HepG2 (cell line): ENCODE measurements around the gene NAA30. TPM values are rescaled to one million over a fixed set of nuclear protein-coding genes. Genes with fewer than 3 reads are reported as not detected.

Experiments used
- ERF ChIP-seq: IDR thresholded peaks from 2 replicates; pipeline ENCODE4 v1.6.1; 2018; ENCODE audit warnings: missing biosample characterization, missing genetic modification reagents
- FOXA3 ChIP-seq: IDR thresholded peaks from 2 replicates; pipeline ENCODE4 v1.6.1; 2016; ENCODE audit warnings: missing genetic modification reagents, missing compliant biosample characterization
- GATAD2A ChIP-seq: IDR thresholded peaks from 2 replicates; pipeline ENCODE4 v1.6.1; 2016
- HHEX ChIP-seq: IDR thresholded peaks from 2 replicates; pipeline ENCODE4 v1.6.1; 2016; ENCODE audit warnings: control low read depth
- HIVEP1 ChIP-seq: sonication (generic); formaldehyde crosslinking; IDR thresholded peaks from 2 replicates; pipeline ENCODE4 v1.4.0; 2020; ENCODE audit warnings: mild to moderate bottlenecking, missing genetic modification reagents
- HNF4G ChIP-seq, 2 experiments: sonication (generic) in 1 of 2; formaldehyde crosslinking in 1 of 2; IDR thresholded peaks; 2 replicates each; pipeline versions ENCODE4 v1.4.0 to v1.6.1; 2011 to 2020; ENCODE audit warnings: borderline replicate concordance in 2 of 2, low read depth in 2 of 2, mild to moderate bottlenecking in 2 of 2, low read length in 1 of 2, missing genetic modification reagents in 1 of 2, moderate library complexity in 1 of 2
- ISL2 ChIP-seq: sonication (generic); formaldehyde crosslinking; IDR thresholded peaks from 2 replicates; pipeline ENCODE4 v1.5.0; 2020; ENCODE audit warnings: missing genetic modification reagents
- KAT8 ChIP-seq: IDR thresholded peaks from 2 replicates; pipeline ENCODE4 v1.6.1; 2016; ENCODE audit warnings: missing genetic modification reagents, missing compliant biosample characterization
- MIER3 ChIP-seq: IDR thresholded peaks from 2 replicates; pipeline ENCODE4 v1.6.1; 2016; ENCODE audit warnings: missing compliant biosample characterization, borderline replicate concordance
- NR2F1 ChIP-seq, 2 experiments: fragments of 450-650 bp in 1 of 2; formaldehyde crosslinking in 1 of 2; IDR thresholded peaks; 2 replicates each; pipeline versions ENCODE4 v1.5.0 to v1.6.1; 2016 to 2020; ENCODE audit warnings: mild to moderate bottlenecking in 1 of 2, missing compliant biosample characterization in 1 of 2, missing genetic modification reagents in 1 of 2, moderate library complexity in 1 of 2
- NR2F6 ChIP-seq, 2 experiments: IDR thresholded peaks; 2 replicates each; pipeline ENCODE4 v1.6.1; 2016; ENCODE audit warnings: antibody characterized with exemption in 1 of 2, mild to moderate bottlenecking in 1 of 2
- RARG ChIP-seq: sonication (generic); formaldehyde crosslinking; IDR thresholded peaks from 2 replicates; pipeline ENCODE4 v1.4.0; 2020; ENCODE audit warnings: low read depth, mild to moderate bottlenecking, missing genetic modification reagents
- TEF ChIP-seq: sonication (generic); formaldehyde crosslinking; IDR thresholded peaks from 2 replicates; pipeline ENCODE4 v1.5.0; 2020; ENCODE audit warnings: missing genetic modification reagents
- ZBTB40 ChIP-seq, 2 experiments: fragments of 450-650 bp in 1 of 2; sonication (generic) in 1 of 2; formaldehyde crosslinking in 1 of 2; IDR thresholded peaks; 2 replicates each; pipeline versions ENCODE4 v1.6.1 to v1.8.0; 2016 to 2022; ENCODE audit warnings: antibody characterized with exemption in 1 of 2, mild to moderate bottlenecking in 1 of 2, missing genetic modification reagents in 1 of 2
- polyA plus RNA-seq, 8 experiments: library from polyadenylated mRNA; depleted of rRNA in 3 of 8; stranded (reverse) in 7 of 8; unstranded in 1 of 8; fragments of >200 nt; fragmentation: Illumina TruSeq in 4 of 8; extraction: Trizol in 4 of 8; gene quantifications; 2 replicates each; pipeline versions ENCODE4 v1.2.1 to v1.2.3, GENCODE V29; 2011 to 2016; ENCODE audit warnings: low read depth in 4 of 8, missing spikeins in 1 of 8, mixed read lengths in 1 of 8; ENCODE audit not compliant: insufficient read depth in 1 of 8
- total RNA-seq, 5 experiments: library from RNA; depleted of rRNA; stranded (reverse); fragments of >200 nt; fragmentation: Illumina TruSeq; extraction: Trizol; gene quantifications; 2 replicates each; pipeline ENCODE4 v1.2.3, GENCODE V29; 2016; ENCODE audit warnings: low read depth in 1 of 5
- TF ChIP-seq, protein P1 (sequence below): sonication (generic); formaldehyde crosslinking; IDR thresholded peaks from 2 replicates; pipeline ENCODE4 v1.4.0; 2020; ENCODE audit warnings: missing genetic modification reagents
- TF ChIP-seq, protein P2 (sequence below): sonication (generic); formaldehyde crosslinking; IDR thresholded peaks from 2 replicates; pipeline ENCODE4 v1.8.0; 2022; ENCODE audit warnings: missing genetic modification reagents, mild to moderate bottlenecking, borderline replicate concordance
- TF ChIP-seq, protein P3 (sequence below): IDR thresholded peaks from 2 replicates; pipeline ENCODE4 v1.6.1; 2016

Gene NAA30
- total and polyA plus RNA-seq, 2 of the 13 experiments (the other 11 are each of a cell fraction or from before 2014, with no cell fraction given) = 10.8 to 18.4 TPM

GRCh38 chr14:57346741-57347140 lies 43.6 kb upstream of the NAA30 start (continued):
- TF ChIP-seq TEF (CRISPR knock-in tag) = no peak
- TF ChIP-seq FOXA3 (CRISPR knock-in tag) = peak; percentile 84
- no peak for TF ChIP-seq ZBTB40 (IDR thresholded peaks at IDR 0.05)
- TF ChIP-seq ZBTB40 (CRISPR knock-in tag; IDR thresholded peaks at IDR 0.05) = no peak
- TF ChIP-seq KAT8 (CRISPR knock-in tag) = peak; percentile 40; the same call in 1 of the 2 replicates
- TF ChIP-seq MIER3 = peak; percentile 58; the same call in 1 of the 2 replicates
- TF ChIP-seq, protein P1, sequence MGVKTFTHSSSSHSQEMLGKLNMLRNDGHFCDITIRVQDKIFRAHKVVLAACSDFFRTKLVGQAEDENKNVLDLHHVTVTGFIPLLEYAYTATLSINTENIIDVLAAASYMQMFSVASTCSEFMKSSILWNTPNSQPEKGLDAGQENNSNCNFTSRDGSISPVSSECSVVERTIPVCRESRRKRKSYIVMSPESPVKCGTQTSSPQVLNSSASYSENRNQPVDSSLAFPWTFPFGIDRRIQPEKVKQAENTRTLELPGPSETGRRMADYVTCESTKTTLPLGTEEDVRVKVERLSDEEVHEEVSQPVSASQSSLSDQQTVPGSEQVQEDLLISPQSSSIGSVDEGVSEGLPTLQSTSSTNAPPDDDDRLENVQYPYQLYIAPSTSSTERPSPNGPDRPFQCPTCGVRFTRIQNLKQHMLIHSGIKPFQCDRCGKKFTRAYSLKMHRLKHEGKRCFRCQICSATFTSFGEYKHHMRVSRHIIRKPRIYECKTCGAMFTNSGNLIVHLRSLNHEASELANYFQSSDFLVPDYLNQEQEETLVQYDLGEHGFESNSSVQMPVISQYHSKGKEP (CRISPR knock-in tag) = no peak
- no peak for TF ChIP-seq ERF (CRISPR knock-in tag)
- no peak for TF ChIP-seq HIVEP1 (CRISPR knock-in tag)
- TF ChIP-seq HHEX (CRISPR knock-in tag) = peak; percentile 67; the same call in 1 of the 2 replicates
- 0 out of 4 replicates have a peak, but pooled peaks of 1 of the 2 experiments have one; percentile 10 for TF ChIP-seq NR2F1 (CRISPR knock-in tag; IDR thresholded peaks at IDR 0.05)
- no peak for TF ChIP-seq NR2F6 (IDR thresholded peaks at IDR 0.05)
- peak; percentile 24; the same call in 1 of the 2 replicates for TF ChIP-seq NR2F6 (CRISPR knock-in tag; IDR thresholded peaks at IDR 0.05)
- peak; percentile 73 for TF ChIP-seq GATAD2A (CRISPR knock-in tag)
- TF ChIP-seq, protein P2, sequence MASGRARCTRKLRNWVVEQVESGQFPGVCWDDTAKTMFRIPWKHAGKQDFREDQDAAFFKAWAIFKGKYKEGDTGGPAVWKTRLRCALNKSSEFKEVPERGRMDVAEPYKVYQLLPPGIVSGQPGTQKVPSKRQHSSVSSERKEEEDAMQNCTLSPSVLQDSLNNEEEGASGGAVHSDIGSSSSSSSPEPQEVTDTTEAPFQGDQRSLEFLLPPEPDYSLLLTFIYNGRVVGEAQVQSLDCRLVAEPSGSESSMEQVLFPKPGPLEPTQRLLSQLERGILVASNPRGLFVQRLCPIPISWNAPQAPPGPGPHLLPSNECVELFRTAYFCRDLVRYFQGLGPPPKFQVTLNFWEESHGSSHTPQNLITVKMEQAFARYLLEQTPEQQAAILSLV = no peak
- no peak for TF ChIP-seq ISL2 (CRISPR knock-in tag)
- TF ChIP-seq RARG (CRISPR knock-in tag) = no peak
- no peak for TF ChIP-seq HNF4G (IDR thresholded peaks at IDR 0.05; ENCODE audit: borderline replicate concordance, low read depth, low read length)
- no peak for TF ChIP-seq HNF4G (CRISPR knock-in tag; IDR thresholded peaks at IDR 0.05; ENCODE audit: borderline replicate concordance, low read depth)
- TF ChIP-seq, protein P3, sequence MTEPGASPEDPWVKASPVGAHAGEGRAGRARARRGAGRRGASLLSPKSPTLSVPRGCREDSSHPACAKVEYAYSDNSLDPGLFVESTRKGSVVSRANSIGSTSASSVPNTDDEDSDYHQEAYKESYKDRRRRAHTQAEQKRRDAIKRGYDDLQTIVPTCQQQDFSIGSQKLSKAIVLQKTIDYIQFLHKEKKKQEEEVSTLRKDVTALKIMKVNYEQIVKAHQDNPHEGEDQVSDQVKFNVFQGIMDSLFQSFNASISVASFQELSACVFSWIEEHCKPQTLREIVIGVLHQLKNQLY (CRISPR knock-in tag) = 0 out of 2 replicates have a peak, but pooled peaks have one; percentile 37
